ENCODE data around the gene FARSB.

DNA sequence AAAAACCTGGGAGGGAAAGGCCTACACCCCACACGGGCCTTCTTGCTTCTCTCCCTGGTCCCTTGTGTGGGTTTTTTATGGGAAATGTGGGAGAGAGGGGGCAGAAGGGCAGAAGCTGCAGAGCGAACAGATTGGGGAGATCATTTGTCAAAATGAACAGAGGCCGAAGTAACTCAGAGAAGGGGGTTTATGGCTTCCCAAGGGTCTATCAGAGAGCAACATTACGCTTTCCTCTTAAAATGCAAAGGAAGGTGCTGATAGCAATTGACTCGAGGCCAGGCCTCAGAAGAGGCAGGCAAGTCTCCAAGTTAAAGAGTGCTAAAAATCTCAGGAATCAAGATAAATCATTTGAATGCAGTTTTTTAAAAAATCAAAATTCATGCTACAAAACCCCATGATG is 130.1 kb downstream of the FARSB start:
- TF ChIP-seq POLR2AphosphoS5 (IDR thresholded peaks at IDR 0.05): no peak
- TF ChIP-seq, protein P1, sequence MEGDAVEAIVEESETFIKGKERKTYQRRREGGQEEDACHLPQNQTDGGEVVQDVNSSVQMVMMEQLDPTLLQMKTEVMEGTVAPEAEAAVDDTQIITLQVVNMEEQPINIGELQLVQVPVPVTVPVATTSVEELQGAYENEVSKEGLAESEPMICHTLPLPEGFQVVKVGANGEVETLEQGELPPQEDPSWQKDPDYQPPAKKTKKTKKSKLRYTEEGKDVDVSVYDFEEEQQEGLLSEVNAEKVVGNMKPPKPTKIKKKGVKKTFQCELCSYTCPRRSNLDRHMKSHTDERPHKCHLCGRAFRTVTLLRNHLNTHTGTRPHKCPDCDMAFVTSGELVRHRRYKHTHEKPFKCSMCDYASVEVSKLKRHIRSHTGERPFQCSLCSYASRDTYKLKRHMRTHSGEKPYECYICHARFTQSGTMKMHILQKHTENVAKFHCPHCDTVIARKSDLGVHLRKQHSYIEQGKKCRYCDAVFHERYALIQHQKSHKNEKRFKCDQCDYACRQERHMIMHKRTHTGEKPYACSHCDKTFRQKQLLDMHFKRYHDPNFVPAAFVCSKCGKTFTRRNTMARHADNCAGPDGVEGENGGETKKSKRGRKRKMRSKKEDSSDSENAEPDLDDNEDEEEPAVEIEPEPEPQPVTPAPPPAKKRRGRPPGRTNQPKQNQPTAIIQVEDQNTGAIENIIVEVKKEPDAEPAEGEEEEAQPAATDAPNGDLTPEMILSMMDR (IDR thresholded peaks at IDR 0.05): no peak
- TF ChIP-seq POLR2A (IDR thresholded peaks at IDR 0.05): no peak
